Kidney glomerular epithelial cell (primary cell): ENCODE measurements around the gene SDK1.
"Not testable (repeated sequence)": the region's sequence is repeated elsewhere in the genome, so short reads cannot be mapped to it uniquely, and the experiment has no call there.

Experiments
- DNase-seq: peaks from one replicate; lab custom pipeline; 2025; lab: John Stamatoyannopoulos, UW

Gene SDK1

DNA sequence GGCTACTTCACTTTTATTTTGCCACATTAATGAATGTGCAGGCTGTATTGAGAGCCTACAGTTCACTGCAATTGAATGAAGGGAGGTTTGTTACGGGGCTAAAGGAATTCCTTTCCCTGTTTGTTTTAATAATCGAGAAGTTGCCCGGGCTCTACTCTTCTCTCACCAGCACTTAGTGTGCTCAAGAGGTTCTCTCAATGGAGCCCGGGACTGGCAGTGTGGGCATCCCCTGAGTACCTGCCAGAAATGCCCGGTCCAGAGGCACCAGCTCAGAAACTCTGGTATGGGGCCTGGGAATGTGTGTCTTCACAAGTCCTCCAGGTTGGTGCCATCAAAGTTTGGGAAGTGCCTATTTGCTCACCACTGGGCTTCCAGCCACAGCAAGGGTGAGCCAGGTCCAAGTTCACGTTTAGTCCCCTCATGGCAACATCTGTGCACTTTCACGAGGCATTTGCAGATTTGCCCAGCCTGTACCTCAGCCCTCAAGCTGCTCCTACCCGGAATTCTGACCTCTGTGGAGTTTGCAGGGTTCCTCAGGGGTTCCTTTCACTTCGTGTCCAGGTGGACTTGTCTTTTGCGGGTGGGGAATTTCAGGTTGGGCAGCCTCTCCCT is 622.4 kb downstream of the SDK1 start:
- DNase-seq: no peak

DNA sequence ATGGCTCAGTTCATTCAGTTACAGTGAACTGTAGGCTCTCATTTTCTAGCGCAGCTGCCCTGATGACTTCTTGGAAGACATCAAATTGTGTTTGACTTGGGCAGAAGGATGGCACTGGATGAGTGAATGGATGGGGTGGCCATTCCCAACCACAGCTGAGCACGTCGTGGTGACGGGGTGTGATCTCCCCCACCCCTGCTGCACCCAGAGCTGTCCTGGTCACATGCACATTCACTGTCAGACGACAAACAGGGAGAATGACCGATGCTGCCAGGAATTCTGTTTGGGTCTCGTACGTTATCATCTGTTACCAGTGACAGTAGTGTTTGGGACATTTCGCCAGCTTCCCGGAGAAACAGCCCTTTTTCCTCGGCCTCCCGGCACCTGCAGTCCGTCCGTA is 623.2 kb downstream of the SDK1 start:
- DNase-seq: no peak

- DNase-seq: no peak
Observed at GRCh38 chr7:3927446-3928110, 626.5 kb downstream of the SDK1 start.

DNA sequence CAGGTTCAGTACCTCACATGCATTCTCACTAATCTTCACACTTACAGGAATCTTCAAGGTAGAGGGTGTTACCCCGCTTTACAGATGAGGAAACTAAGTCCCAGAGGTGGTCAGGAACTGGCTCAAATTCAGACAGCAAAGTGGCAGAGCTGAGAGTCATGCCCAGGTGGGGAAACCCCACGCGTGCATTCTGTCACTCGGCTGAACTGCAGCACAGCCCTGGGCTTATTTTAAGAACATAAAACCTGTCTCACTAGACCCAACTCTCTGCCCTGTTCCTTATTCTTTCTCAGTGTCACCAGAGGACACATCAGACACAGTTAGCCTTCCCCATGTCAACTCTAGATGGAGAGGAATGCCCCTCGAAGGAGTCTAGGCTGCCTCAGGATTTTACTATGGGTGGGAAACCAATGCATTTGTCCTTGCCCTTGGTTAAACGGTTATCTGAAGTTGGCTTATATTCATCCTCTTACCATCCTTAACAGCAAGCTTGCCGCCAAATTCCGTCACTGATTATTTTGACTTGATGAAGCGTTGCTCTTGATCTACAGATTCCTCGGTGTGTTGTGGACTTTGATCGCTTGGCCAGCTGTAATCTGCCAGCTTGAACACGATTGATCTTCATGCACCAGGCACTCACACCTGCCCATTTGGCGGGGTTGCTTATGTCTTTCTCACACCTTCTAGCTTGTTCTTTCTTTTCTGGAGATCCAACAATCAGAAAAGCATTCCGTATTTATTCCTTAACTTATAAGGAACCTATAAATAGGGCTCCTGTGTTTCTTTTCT is 627.9 kb downstream of the SDK1 start:
- DNase-seq: no peak

- DNase-seq: no peak
Observed at GRCh38 chr7:3931843-3932242, 630.8 kb downstream of the SDK1 start.

DNA sequence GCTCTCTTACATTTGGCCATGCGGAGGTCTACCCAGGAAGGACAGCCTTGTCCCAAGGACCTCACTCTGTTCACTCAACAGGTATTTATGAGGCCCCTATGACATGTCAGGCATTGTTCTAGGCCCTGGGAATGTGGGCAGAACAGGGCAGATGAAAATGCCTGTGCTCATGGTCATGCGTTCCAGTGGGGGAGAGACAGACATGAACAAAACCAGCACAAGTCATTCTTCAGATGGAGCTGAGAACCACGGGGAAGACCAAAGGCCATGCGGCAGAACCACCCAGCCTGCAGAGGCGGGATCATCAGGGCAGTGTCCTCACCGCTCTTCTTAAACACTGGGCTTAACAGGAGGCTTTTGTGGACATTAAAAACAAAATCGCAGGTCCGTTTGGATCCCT is 636.1 kb downstream of the SDK1 start:
- DNase-seq: no peak

DNA sequence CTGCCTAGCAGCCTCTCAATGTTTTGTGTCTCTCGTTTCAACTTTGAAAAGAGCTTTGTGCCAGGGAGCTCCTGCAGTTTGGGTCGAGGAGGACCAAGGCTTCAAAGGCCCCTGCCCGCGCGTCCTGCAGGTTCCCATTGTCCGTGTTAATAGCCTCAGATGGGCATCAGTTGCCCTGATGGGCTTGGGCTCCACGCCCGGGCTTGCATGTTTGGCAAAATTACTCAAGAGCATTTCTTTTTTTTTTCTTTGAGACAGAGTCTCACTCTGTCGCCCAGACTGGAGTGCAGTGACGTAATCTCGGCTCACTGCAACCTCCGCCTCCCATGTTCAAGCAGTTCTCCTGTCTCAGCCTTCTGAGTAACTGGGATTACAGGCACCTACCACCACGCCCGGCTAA is 636.6 kb downstream of the SDK1 start:
- no peak for DNase-seq

GRCh38 chr7:3941706-3942105 is 640.7 kb downstream of the SDK1 start:
- not testable (repeated sequence) for DNase-seq

GRCh38 chr7:3942276-3942675 is 641.2 kb downstream of the SDK1 start:
- no peak for DNase-seq

GRCh38 chr7:3942816-3943745 is 642.0 kb downstream of the SDK1 start:
- DNase-seq: no peak

- peak; percentile 62 for DNase-seq
Observed at GRCh38 chr7:3943779-3944520, 642.9 kb downstream of the SDK1 start.

GRCh38 chr7:3949242-3949640 is 648.2 kb downstream of the SDK1 start:
- no peak for DNase-seq

GRCh38 chr7:3950249-3950648 is 649.2 kb downstream of the SDK1 start:
- DNase-seq: no peak

- no peak for DNase-seq
Observed at GRCh38 chr7:3951316-3952055, 650.4 kb downstream of the SDK1 start.

GRCh38 chr7:3953133-3953532 is 652.1 kb downstream of the SDK1 start:
- no peak for DNase-seq

DNA sequence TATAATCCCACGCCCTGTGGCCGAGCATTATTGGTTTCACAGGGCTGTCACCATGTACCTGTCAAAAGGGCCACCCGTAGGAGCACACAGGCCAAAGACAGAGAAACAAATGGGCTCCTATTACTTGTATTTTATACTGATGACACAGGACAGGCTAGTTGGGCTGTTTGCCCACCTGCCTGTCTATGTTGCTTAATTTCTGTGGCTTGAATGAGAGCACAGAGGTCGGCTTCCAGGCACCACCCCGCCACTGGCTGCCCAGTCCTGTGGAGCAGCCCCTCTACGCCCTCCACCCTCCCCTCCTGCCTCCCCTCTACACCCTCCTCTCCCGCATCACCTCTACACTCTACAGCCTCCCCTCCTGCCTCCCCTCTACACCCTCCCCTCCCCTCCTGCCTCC is 652.9 kb downstream of the SDK1 start:
- no peak for DNase-seq

- no peak for DNase-seq
Observed at GRCh38 chr7:3955026-3955425, 654.0 kb downstream of the SDK1 start.

- peak; percentile 76 for DNase-seq
Observed at GRCh38 chr7:3955751-3956696, 655.0 kb downstream of the SDK1 start.

DNA sequence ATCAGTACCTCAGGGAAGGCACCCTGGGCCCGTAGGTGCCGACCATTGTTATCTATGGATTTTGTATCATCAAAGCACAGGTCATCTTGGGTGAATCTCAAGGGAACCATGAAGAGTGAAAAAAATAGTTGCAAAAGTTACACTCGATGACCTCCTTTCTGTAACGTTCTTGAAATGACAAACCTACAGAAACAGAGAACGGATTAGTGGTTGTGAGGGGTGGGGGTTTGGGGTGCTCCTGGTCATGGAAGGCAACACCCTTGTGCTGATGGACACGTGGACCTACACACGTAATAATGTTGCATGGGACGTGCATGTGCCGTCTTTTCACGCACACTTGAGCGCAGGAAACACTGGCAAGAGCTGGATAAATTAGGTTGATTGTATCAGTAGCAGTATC is 655.9 kb downstream of the SDK1 start:
- DNase-seq: no peak
